Ishikawa (cell line): ENCODE data around the gene UQCC5.

ENCODE experiments used
- CEBPB ChIP-seq: IDR thresholded peaks from 2 replicates; pipeline ENCODE4 v1.6.1; 2012
- CREB1 ChIP-seq: IDR thresholded peaks from 2 replicates; pipeline ENCODE4 v1.6.1; 2012; ENCODE audit warnings: low read depth
- EGR1 ChIP-seq: IDR thresholded peaks from 2 replicates; pipeline ENCODE4 v1.6.1; 2012
- EP300 ChIP-seq: IDR thresholded peaks from 2 replicates; pipeline ENCODE4 v1.6.1; 2012; ENCODE audit warnings: borderline replicate concordance
- FOXM1 ChIP-seq: IDR thresholded peaks from 2 replicates; pipeline ENCODE4 v1.6.1; 2012; ENCODE audit warnings: low read depth, borderline replicate concordance
- MAX ChIP-seq: IDR thresholded peaks from 2 replicates; pipeline ENCODE4 v1.6.1; 2012
- NFIC ChIP-seq: IDR thresholded peaks from 2 replicates; pipeline ENCODE4 v1.6.1; 2012
- RAD21 ChIP-seq: IDR thresholded peaks from 2 replicates; pipeline ENCODE4 v1.6.1; 2012; ENCODE audit warnings: low read depth
- REST ChIP-seq: IDR thresholded peaks from 2 replicates; pipeline ENCODE4 v1.6.1; 2012; ENCODE audit warnings: low read depth, mild to moderate bottlenecking
- TAF1 ChIP-seq: IDR thresholded peaks from 2 replicates; pipeline ENCODE4 v1.6.1; 2012; ENCODE audit warnings: low read depth, mild to moderate bottlenecking
- TCF12 ChIP-seq: IDR thresholded peaks from 2 replicates; pipeline ENCODE4 v1.6.1; 2012; ENCODE audit warnings: low read depth
- TEAD4 ChIP-seq: IDR thresholded peaks from 2 replicates; pipeline ENCODE4 v1.6.1; 2012
- USF1 ChIP-seq: IDR thresholded peaks from 2 replicates; pipeline ENCODE4 v1.6.1; 2012
- YY1 ChIP-seq: IDR thresholded peaks from 2 replicates; pipeline ENCODE4 v1.6.1; 2012; ENCODE audit warnings: low read depth
- ZBTB7A ChIP-seq: IDR thresholded peaks from 2 replicates; pipeline ENCODE4 v1.6.1; 2012; ENCODE audit warnings: low read depth

UQCC5 gene

GRCh38 chr3:52521881-52522650, 14.3 kb upstream of the UQCC5 start:
- TF ChIP-seq TEAD4 (no peak), EGR1 (no peak), FOXM1 (no peak), ZBTB7A (no peak), NFIC (no peak), RAD21 (no peak), TAF1 (no peak), CREB1 (no peak), REST (no peak), EP300 (no peak), USF1 (no peak), TCF12 (no peak), YY1 (no peak), CEBPB (no peak), MAX (no peak)

GRCh38 chr3:52522651-52523251, 13.7 kb upstream of the UQCC5 start:
- TF ChIP-seq MAX, result no peak
- TF ChIP-seq CEBPB, result no peak
- no peak for TF ChIP-seq USF1
- no peak for TF ChIP-seq NFIC
- TF ChIP-seq CREB1, result no peak

GRCh38 chr3:52523386-52524257, 12.8 kb upstream of the UQCC5 start:
- TF ChIP-seq ZBTB7A (no peak), YY1 (no peak), REST (no peak), RAD21 (no peak), EP300 (no peak), TEAD4 (no peak), TCF12 (no peak), MAX (no peak), TAF1 (no peak), NFIC (no peak), EGR1 (no peak), USF1 (no peak), CREB1 (no peak), CEBPB (no peak)

- no peak for TF ChIP-seq ZBTB7A
- no peak for TF ChIP-seq EP300
- no peak for TF ChIP-seq TEAD4
- no peak for TF ChIP-seq CREB1
- TF ChIP-seq FOXM1, result no peak
- no peak for TF ChIP-seq YY1
- no peak for TF ChIP-seq USF1
- no peak for TF ChIP-seq TAF1
- no peak for TF ChIP-seq TCF12
- no peak for TF ChIP-seq MAX
- TF ChIP-seq CEBPB, result no peak
These were observed 12.1 kb upstream of the UQCC5 start for GRCh38 chr3:52524258-52524751.
